DND-41 (cell line): ENCODE data around the gene JDP2.

Experiments used
- CTCF ChIP-seq: IDR thresholded peaks from 2 replicates; pipeline ENCODE4 v1.5.1; 2012; ENCODE audit warnings: borderline replicate concordance, low read length, moderate library complexity, mild to moderate bottlenecking; ENCODE audit not compliant: poor library complexity, severe bottlenecking; ENCODE audit errors: extremely low read depth
- EZH2 ChIP-seq: IDR thresholded peaks from 3 replicates; pipeline ENCODE4 v1.6.1; 2012; ENCODE audit warnings: borderline replicate concordance, low read depth, mild to moderate bottlenecking, moderate library complexity, low read length, inconsistent platforms; ENCODE audit not compliant: severe bottlenecking

GRCh38 chr14:75449036-75449435 is 21.2 kb downstream of the JDP2 start:
- TF ChIP-seq CTCF (no peak), EZH2 (no peak)
